Aorta (tissue), 5 donors: Measurements from ENCODE around the gene GCNT1. TPM values are rescaled to one million over a fixed set of nuclear protein-coding genes. Genes with fewer than 3 reads are reported as not detected.
"Not testable (repeated sequence)": the region's sequence is repeated elsewhere in the genome, so short reads cannot be mapped to it uniquely, and the experiment has no call there.

Source experiments
- ATAC-seq: fragments of 200-7000 bp; cut with Tn5 transposase; one replicate; pipeline ENCODE4 v1.9.1; 2022; ENCODE audit warnings: moderate library complexity; ENCODE audit not compliant: low FRiP score
- DNase-seq, 2 donors: peaks; one replicate each; pipeline ENCODE4 v3.0.0-alpha.2; 2020
- H3K27ac ChIP-seq, 2 donors: one replicate each; pipeline ENCODE4 v1.5.1; 2013; ENCODE audit warnings: low read length in 2 of 2, mild to moderate bottlenecking in 2 of 2, moderate library complexity in 2 of 2, control low read depth in 1 of 2, inconsistent platforms in 1 of 2, low read depth in 1 of 2
- H3K27me3 ChIP-seq, 2 donors: one replicate each; pipeline ENCODE4 v1.6.1; 2013; ENCODE audit warnings: control low read depth in 1 of 2, low read length in 1 of 2, mild to moderate bottlenecking in 1 of 2, moderate library complexity in 1 of 2; ENCODE audit not compliant: insufficient read depth in 2 of 2, control insufficient read depth in 1 of 2
- H3K36me3 ChIP-seq, 2 donors: one replicate each; pipeline ENCODE4 v1.6.1; 2013; ENCODE audit warnings: control low read depth in 1 of 2, low read length in 1 of 2, mild to moderate bottlenecking in 1 of 2; ENCODE audit not compliant: insufficient read depth in 2 of 2, control insufficient read depth in 1 of 2
- H3K4me1 ChIP-seq, 2 donors: one replicate each; pipeline ENCODE4 v1.6.1; 2013; ENCODE audit warnings: low read length in 2 of 2, control low read depth in 1 of 2, mild to moderate bottlenecking in 1 of 2, moderate library complexity in 1 of 2; ENCODE audit not compliant: insufficient read depth in 2 of 2, control insufficient read depth in 1 of 2
- H3K4me3 ChIP-seq, 2 donors: one replicate each; pipeline ENCODE4 v1.5.1; 2013; ENCODE audit warnings: low read length in 2 of 2, control low read depth in 1 of 2, mild to moderate bottlenecking in 1 of 2
- H3K9me3 ChIP-seq: one replicate; pipeline ENCODE4 v1.6.1; 2013; ENCODE audit warnings: mild to moderate bottlenecking, low read length; ENCODE audit not compliant: control insufficient read depth
- WGBS, 2 donors: extraction: QIAGEN DNeasy Blood & Tissue Kit; methylation state at CpG; one replicate each; pipeline ENCODE4 v1.1.7; 2013; 5-methylcytosine and 5-hydroxymethylcytosine counted together
- intact Hi-C, 2 donors: fragments of 100-400 bp; cut with DNase I; formaldehyde crosslinking; loops; one replicate each; pipeline versions ENCODE4 v1.14.2 to v1.15.0; 2022
- polyA plus RNA-seq, 2 donors: library from polyadenylated mRNA; stranded (reverse); fragments of 200-250 nt; gene quantifications; one replicate each; pipeline ENCODE4 v1.2.3, GENCODE V29; 2013
- total RNA-seq, 2 donors: library from RNA; stranded (reverse); fragmentation: NEBNext Ultra II Directional; extraction: Animal tissue kit (Norgen Biotek cat#: 25700); gene quantifications; one replicate each; pipeline ENCODE4 v1.2.1, GENCODE V29; 2021
- donor health status: healthy with polysubstance abuse.
- donor health status: Bipolar disorder and iron deficiency.
- donor health status: DM: no; HTN: no; CAD: no.
- donor health status: DM: no; HTN: no; CAD: no.
- donor health status: DM: yes; HTN: yes; CAD: no.

The GCNT1 gene
- total and polyA plus RNA-seq, 4 donors: 0.79 to 14.4 (median 5.6) TPM

GRCh38 chr9:76519075-76519835, 60.3 kb downstream of the GCNT1 start:
- H3K9me3 ChIP-seq: no peaks in the 10 kb centered on the region
- H3K36me3 ChIP-seq: no peaks in the 10 kb centered on the region
- H3K4me3 ChIP-seq: no peak overlapping the region
- H3K27me3 ChIP-seq: no peaks in the 10 kb centered on the region
- no peak for DNase-seq
- no peaks in the 10 kb centered on the region for H3K4me1 ChIP-seq
- no peak for ATAC-seq
- intact Hi-C loops: no loop called here
- 72 to 76% methylated on average over 8 of the region's 8 CpGs for WGBS, 2 donors
- H3K27ac ChIP-seq: no peak overlapping the region

DNA sequence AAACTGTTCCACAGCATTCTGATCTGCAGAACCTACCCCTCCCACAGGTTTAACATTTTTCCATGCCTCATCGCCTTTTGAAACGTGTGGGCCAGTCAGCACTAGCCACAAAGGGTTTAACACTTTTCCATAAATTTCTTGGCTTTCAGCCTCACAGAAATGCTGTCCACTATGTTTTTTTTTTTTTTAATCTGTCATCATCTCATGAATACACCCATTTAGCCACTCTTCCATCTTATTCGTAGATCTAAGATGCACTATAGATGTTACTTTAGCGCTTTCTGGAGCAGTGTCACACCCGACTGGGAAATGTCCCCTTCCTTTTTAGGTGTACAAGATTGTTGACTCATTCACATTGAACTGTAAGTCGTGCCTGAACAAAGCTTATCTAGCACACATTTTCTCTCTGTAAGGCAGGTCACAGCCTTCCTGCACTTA, 62.3 kb downstream of the GCNT1 start:
- DNase-seq (no peak), ATAC-seq (no peak)
- Histone ChIP-seq H3K4me3 (no peak overlapping the region), H3K9me3 (no peaks in the 10 kb centered on the region), H3K27me3 (no peaks in the 10 kb centered on the region), H3K27ac (no peak overlapping the region), H3K4me1 (no peaks in the 10 kb centered on the region), H3K36me3 (no peaks in the 10 kb centered on the region)
- WGBS, 2 donors: 74 to 79% methylated on average over 6 of the region's 6 CpGs
- intact Hi-C loops: no loop called here

- H3K4me1 ChIP-seq: no peaks in the 10 kb centered on the region
- ATAC-seq (no peak), DNase-seq (no peak)
- WGBS, 2 donors: 85 to 90% methylated on average over 3 of the region's 3 CpGs
- H3K36me3 ChIP-seq: no peaks in the 10 kb centered on the region
- H3K4me3 ChIP-seq: no peak overlapping the region
- H3K27me3 ChIP-seq: no peaks in the 10 kb centered on the region
- intact Hi-C loops: no loop called here
- H3K27ac ChIP-seq: no peak overlapping the region
- no peaks in the 10 kb centered on the region for H3K9me3 ChIP-seq
These were observed 62.9 kb downstream of the GCNT1 start for GRCh38 chr9:76521906-76522305.

GRCh38 chr9:76523617-76524200, 64.7 kb downstream of the GCNT1 start:
- H3K27me3 ChIP-seq, DNase-seq, H3K9me3 ChIP-seq, H3K4me3 ChIP-seq, H3K4me1 ChIP-seq, H3K36me3 ChIP-seq, H3K27ac ChIP-seq, intact Hi-C loops, ATAC-seq: not testable (repeated sequence)
- 89 to 92% methylated on average over 36 of the region's 36 CpGs for WGBS, 2 donors

DNA sequence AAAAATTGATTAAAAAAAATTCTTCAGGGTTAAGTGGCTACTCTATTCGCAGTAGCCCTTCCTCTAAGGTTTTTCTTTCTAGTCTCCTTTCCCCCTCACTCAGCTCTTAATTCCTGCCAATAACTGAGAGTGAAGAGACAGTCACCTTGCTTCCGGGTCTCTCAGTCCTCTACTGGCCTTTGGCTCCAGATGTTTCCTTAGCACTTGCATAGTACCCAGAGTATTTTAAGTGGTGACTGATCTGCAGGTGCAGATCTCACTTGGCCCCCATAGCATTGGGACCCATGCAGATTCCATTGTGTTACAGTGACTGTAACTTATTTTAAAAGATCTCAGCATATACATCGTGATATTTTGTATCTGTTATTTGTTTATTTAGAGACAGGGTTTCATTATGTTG, 66.2 kb downstream of the GCNT1 start:
- Histone ChIP-seq H3K4me3 (no peak overlapping the region), H3K36me3 (no peaks in the 10 kb centered on the region), H3K4me1 (no peaks in the 10 kb centered on the region), H3K27ac (no peak overlapping the region), H3K27me3 (no peaks in the 10 kb centered on the region), H3K9me3 (no peaks in the 10 kb centered on the region)
- DNase-seq (no peak), ATAC-seq (no peak)
- intact Hi-C loops: no loop called here
- 88% methylated on average over 3 of the region's 3 CpGs for WGBS, 2 donors

- intact Hi-C loops: no loop called here
- DNase-seq: no peak
- ATAC-seq: no peak
- Histone ChIP-seq H3K36me3 (no peaks in the 10 kb centered on the region), H3K4me1 (no peaks in the 10 kb centered on the region), H3K27me3 (no peaks in the 10 kb centered on the region), H3K4me3 (no peak overlapping the region), H3K9me3 (no peaks in the 10 kb centered on the region), H3K27ac (no peak overlapping the region)
- 50 to 64% methylated on average over 1 of the region's 1 CpG for WGBS, 2 donors
These were observed 67.0 kb downstream of the GCNT1 start for GRCh38 chr9:76526026-76526425.

DNA sequence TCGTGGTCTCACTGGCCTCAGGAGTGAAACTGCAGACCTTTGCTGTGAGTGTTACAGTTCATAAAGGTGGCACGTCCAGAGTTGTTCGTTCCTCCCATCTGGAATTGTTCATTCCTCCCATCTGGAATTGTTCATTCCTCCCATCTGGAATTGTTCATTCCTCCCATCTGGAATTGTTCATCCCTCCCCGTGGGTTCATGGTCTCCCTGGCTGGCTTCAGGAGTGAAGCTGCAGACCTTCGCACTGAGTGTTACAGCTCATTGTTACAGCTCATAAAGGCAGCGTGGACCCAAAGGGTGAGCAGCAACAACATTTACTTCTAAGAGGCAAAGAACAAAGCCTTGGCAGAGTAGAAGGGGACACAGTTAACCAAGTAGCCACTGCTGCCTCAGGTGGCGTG, 69.1 kb downstream of the GCNT1 start:
- Histone ChIP-seq H3K27me3 (no peaks in the 10 kb centered on the region), H3K36me3 (no peaks in the 10 kb centered on the region), H3K9me3 (no peaks in the 10 kb centered on the region), H3K4me3 (no peak overlapping the region), H3K4me1 (no peaks in the 10 kb centered on the region), H3K27ac (no peak overlapping the region)
- WGBS, 2 donors: 70 to 88% methylated on average over 7 of the region's 7 CpGs
- ATAC-seq: no peak
- no peak for DNase-seq
- intact Hi-C loops: no loop called here

DNA sequence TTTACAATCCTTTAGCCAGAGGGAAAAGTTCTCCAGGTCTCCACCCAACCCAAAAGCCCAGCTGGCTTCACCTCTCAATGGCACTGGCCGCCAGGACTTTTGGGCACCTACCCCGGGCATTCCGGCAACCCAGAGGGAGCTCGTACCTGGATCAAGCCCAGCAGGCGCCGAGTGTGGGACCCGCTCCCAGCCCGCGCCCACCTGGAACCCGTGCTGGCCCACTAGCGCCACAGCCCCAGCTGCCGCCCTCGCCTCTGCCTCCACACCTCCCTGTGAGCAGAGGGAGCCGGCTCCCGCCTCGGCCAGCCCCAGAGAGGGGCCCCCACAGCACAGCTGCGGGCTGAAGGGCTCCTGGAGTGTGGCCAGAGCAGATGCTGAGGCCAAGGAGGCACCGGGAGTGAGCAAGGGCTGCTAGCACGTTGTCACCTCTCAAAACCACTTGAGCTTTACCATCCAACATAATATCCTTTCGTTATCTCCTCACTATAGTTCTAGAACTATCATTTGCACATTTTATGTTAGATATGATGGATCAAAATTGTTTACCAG, 69.7 kb downstream of the GCNT1 start:
- 91 to 94% methylated on average over 20 of the region's 20 CpGs for WGBS, 2 donors
- H3K27me3 ChIP-seq: no peaks in the 10 kb centered on the region
- intact Hi-C loops: no loop called here

DNA sequence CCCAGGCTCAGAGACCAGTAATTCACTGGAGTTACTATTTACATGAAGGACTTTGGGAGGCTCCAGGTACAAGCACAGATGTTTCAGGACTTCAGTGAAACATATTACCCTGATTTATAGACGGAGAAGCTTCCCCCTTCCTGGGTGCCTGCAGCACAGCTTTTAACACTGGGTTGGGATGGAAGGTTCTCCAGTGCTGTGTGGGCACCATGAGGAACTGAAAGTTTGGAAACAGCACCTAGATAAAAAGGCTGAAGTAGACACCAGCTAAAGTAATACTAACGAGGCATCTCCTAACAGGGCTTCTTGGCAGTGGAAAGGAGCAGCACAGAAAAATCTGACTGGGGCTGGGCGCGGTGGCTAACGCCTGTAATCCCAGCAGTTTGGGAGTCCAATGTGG, 70.7 kb downstream of the GCNT1 start:
- intact Hi-C loops: no loop called here
- no peak for DNase-seq
- Histone ChIP-seq H3K27ac (no peak overlapping the region), H3K27me3 (no peaks in the 10 kb centered on the region), H3K36me3 (no peaks in the 10 kb centered on the region), H3K9me3 (no peaks in the 10 kb centered on the region), H3K4me3 (no peak overlapping the region), H3K4me1 (no peaks in the 10 kb centered on the region)
- no peak for ATAC-seq
- 96 to 98% methylated on average over 5 of the region's 5 CpGs for WGBS, 2 donors

More for the DNA sequence above, 69.7 kb downstream of the GCNT1 start:
- DNase-seq: peak in 1 of 2 donors; percentile 71
- ATAC-seq: no peak
- no peak overlapping the region for H3K4me3 ChIP-seq
- H3K27ac ChIP-seq: no peak overlapping the region
- no peaks in the 10 kb centered on the region for H3K4me1 ChIP-seq
- no peaks in the 10 kb centered on the region for H3K9me3 ChIP-seq
- H3K36me3 ChIP-seq: no peaks in the 10 kb centered on the region
